Activated CD4-positive, alpha-beta T cell treated with anti-CD3 and anti-CD28 coated beads for 36 hours (primary cell): ENCODE data around the gene NFIX. TPM values are rescaled to one million over a fixed set of nuclear protein-coding genes. Genes with fewer than 3 reads are reported as not detected.

Source experiments
- ATAC-seq: fragments of 200-7000 bp; cut with Tn5 transposase; one replicate; pipeline ENCODE4 v1.10.0; 2021; ENCODE audit warnings: mild to moderate bottlenecking, moderate library complexity
- CTCF ChIA-PET: fragments of 350-600 bp; sonication (Branson Sonifier 250); formaldehyde crosslinking; loops from one replicate; lab custom pipeline; 2021; ENCODE audit warnings: antibody characterized with exemption; lab: Charles Lee
- POLR2A ChIA-PET: fragments of 350-600 bp; sonication (Branson Sonifier 250); formaldehyde crosslinking; loops from one replicate; lab custom pipeline; 2021; ENCODE audit warnings: antibody characterized with exemption, inconsistent platforms; lab: Charles Lee
- DNase-seq: peaks from one replicate; pipeline ENCODE4 v3.0.0-alpha.2; 2020
- H3K27ac Mint-ChIP-seq: one replicate; pipeline ENCODE4 v1.8.0; 2021; ENCODE audit warnings: mixed read lengths
- H3K27me3 Mint-ChIP-seq: one replicate; pipeline ENCODE4 v1.8.0; 2021; ENCODE audit warnings: mixed read lengths
- H3K36me3 Mint-ChIP-seq: one replicate; pipeline ENCODE4 v1.8.0; 2021; ENCODE audit warnings: low read depth, mixed read lengths
- H3K4me1 Mint-ChIP-seq: one replicate; pipeline ENCODE4 v1.8.0; 2021; ENCODE audit warnings: mixed read lengths
- H3K4me3 Mint-ChIP-seq: one replicate; pipeline ENCODE4 v1.8.0; 2021; ENCODE audit warnings: mild to moderate bottlenecking, moderate library complexity, mixed read lengths
- H3K9me3 Mint-ChIP-seq: one replicate; pipeline ENCODE4 v1.8.0; 2021; ENCODE audit warnings: low read depth, mixed read lengths
- intact Hi-C, 2 experiments: fragments of 100-400 bp; cut with DNase I in 1 of 2; cut with micrococcal nuclease in 1 of 2; formaldehyde crosslinking; loops; one replicate each; pipeline versions ENCODE4 v1.14.2 to v1.15.1; 2022 to 2024; cut with DNase I, micrococcal nuclease
- total RNA-seq, 2 experiments: library from RNA; stranded (reverse); gene quantifications; one replicate each; pipeline ENCODE4 v1.2.3, GENCODE V29; 2021

The NFIX gene
- total RNA-seq, 2 experiments from 2014 or later: 4.3 to 4.8 TPM

- POLR2A ChIA-PET: no interaction called here
- intact Hi-C loops: no loop called here
- no peaks in the 10 kb centered on the region for H3K4me1 Mint-ChIP-seq
- DNase-seq: no peak
- H3K27ac Mint-ChIP-seq: peak overlapping the region; percentile 52
- peaks cover 11% of the 10 kb centered on the region for H3K36me3 Mint-ChIP-seq
- no peaks in the 10 kb centered on the region for H3K27me3 Mint-ChIP-seq
- CTCF ChIA-PET: no interaction called here
- no peaks in the 10 kb centered on the region for H3K9me3 Mint-ChIP-seq
- no peak for ATAC-seq
- no peak overlapping the region for H3K4me3 Mint-ChIP-seq
Measured at GRCh38 chr19:13139633-13140311, 144.5 kb downstream of the NFIX start.

- peaks cover 18% of the 10 kb centered on the region for H3K4me1 Mint-ChIP-seq
- ATAC-seq (no peak), DNase-seq (no peak)
- H3K27me3 Mint-ChIP-seq: no peaks in the 10 kb centered on the region
- no peak overlapping the region for H3K27ac Mint-ChIP-seq
- CTCF ChIA-PET: interaction anchor here (0.6 to 1.4 kb wide), 2 partner anchors 14 to 42 kb away, joined by 4 to 6 read pairs; no protein-coding TSS in a partner anchor
- no peaks in the 10 kb centered on the region for H3K9me3 Mint-ChIP-seq
- intact Hi-C loops: no loop called here
- POLR2A ChIA-PET: no interaction called here
- H3K36me3 Mint-ChIP-seq: peaks cover 14% of the 10 kb centered on the region
- H3K4me3 Mint-ChIP-seq: peak overlapping the region; percentile 10
Measured at GRCh38 chr19:13146763-13147563, 151.7 kb downstream of the NFIX start.

Other genes with a start within 250 kb of the NFIX start
- not detected for gene BEST2, start 243.7 kb upstream of the NFIX start, total RNA-seq
- 10 to 100 TPM; 20.4 to 20.9 TPM for gene HOOK2, start 219.9 kb upstream of the NFIX start, total RNA-seq
- 100 to 1,000 TPM; 375 to 412 TPM for gene JUNB, start 204.0 kb upstream of the NFIX start, total RNA-seq
- gene PRDX2, start 193.7 kb upstream of the NFIX start, total RNA-seq: 100 to 1,000 TPM; 261 to 325 TPM
- 10 to 100 TPM; 31.0 to 48.2 TPM for gene THSD8, start 193.4 kb upstream of the NFIX start, total RNA-seq
- 10 to 100 TPM; 27.0 to 51.1 TPM for gene RNASEH2A, start 188.9 kb upstream of the NFIX start, total RNA-seq
- gene RTBDN, start 160.9 kb upstream of the NFIX start, total RNA-seq: not detected
- gene MAST1, start 157.0 kb upstream of the NFIX start, total RNA-seq: 1 to 10 TPM; 1.8 to 2.7 TPM
- 10 to 100 TPM; 22.5 to 24.3 TPM for gene DNASE2, start 114.0 kb upstream of the NFIX start, total RNA-seq
- under 1 TPM; 0.18 to 0.37 TPM for gene KLF1, start 108.3 kb upstream of the NFIX start, total RNA-seq
- gene GCDH, start 104.3 kb upstream of the NFIX start, total RNA-seq: 10 to 100 TPM; 36.2 to 41.1 TPM
- gene SYCE2, start 76.2 kb upstream of the NFIX start, total RNA-seq: 1 to 10 TPM; 2.7 to 3.5 TPM
- 100 to 1,000 TPM; 120 to 142 TPM for gene FARSA, start 61.8 kb upstream of the NFIX start, total RNA-seq
- gene CALR, start 56.9 kb upstream of the NFIX start, total RNA-seq: 100 to 1,000 TPM; 557 to 569 TPM
- 100 to 1,000 TPM; 189 to 265 TPM for gene RAD23A, start 49.6 kb upstream of the NFIX start, total RNA-seq
- gene GADD45GIP1, start 38.3 kb upstream of the NFIX start, total RNA-seq: 10 to 100 TPM; 31.1 to 36.3 TPM
- gene DAND5, start 25.9 kb upstream of the NFIX start, total RNA-seq: under 1 TPM; 0.21 to 0.25 TPM
- 1 to 10 TPM; 2.0 to 2.5 TPM for gene LYL1, start 107.4 kb downstream of the NFIX start, total RNA-seq
- gene TRMT1, start 121.3 kb downstream of the NFIX start, total RNA-seq: 10 to 100 TPM; 73.0 to 96.1 TPM
- gene NACC1, start 122.8 kb downstream of the NFIX start, total RNA-seq: 10 to 100 TPM; 77.5 to 84.5 TPM
- 10 to 100 TPM; 64.8 to 71.4 TPM for gene STX10, start 154.9 kb downstream of the NFIX start, total RNA-seq
- 100 to 1,000 TPM; 109 to 118 TPM for gene IER2, start 154.9 kb downstream of the NFIX start, total RNA-seq